HL-60 (cell line): ENCODE data around the gene SPTBN1.

Source experiments
- DNase-seq, 2 experiments: peaks; one replicate each; pipeline ENCODE4 v3.0.0-alpha.2; 2010 to 2020; ENCODE audit warnings: low read depth in 1 of 2, low spot score in 1 of 2
- H3K27ac ChIP-seq: fragments of 250-450 bp; sonication (Bioruptor Pico); replicated peaks from 2 replicates; pipeline ENCODE4 v1.5.1; 2020; ENCODE audit warnings: mild to moderate bottlenecking, moderate library complexity
- H3K27me3 ChIP-seq: fragments of 250-450 bp; sonication (Bioruptor Pico); 2 replicates; pipeline ENCODE4 v1.5.1; 2021; ENCODE audit warnings: mild to moderate bottlenecking, moderate library complexity; ENCODE audit not compliant: insufficient read depth, poor library complexity, severe bottlenecking
- H3K4me3 ChIP-seq: replicated peaks from 2 replicates; pipeline ENCODE4 v1.5.1; 2011; ENCODE audit warnings: mild to moderate bottlenecking, control low read depth, low read length; ENCODE audit not compliant: insufficient read depth
- CTCF ChIP-seq: IDR thresholded peaks from one replicate; pipeline ENCODE4 v1.5.1; 2011; ENCODE audit warnings: low read length, control low read depth, inconsistent platforms; ENCODE audit not compliant: insufficient read depth
- GABPA ChIP-seq: IDR thresholded peaks from 2 replicates; pipeline ENCODE4 v1.6.1; 2012; ENCODE audit warnings: low read depth
- POLR2AphosphoS5 ChIP-seq: IDR thresholded peaks from 2 replicates; pipeline ENCODE4 v1.6.1; 2012; ENCODE audit warnings: low read depth
- REST ChIP-seq: IDR thresholded peaks from 2 replicates; pipeline ENCODE4 v1.6.1; 2012; ENCODE audit warnings: low read depth; ENCODE audit not compliant: insufficient replicate concordance
- SPI1 ChIP-seq: IDR thresholded peaks from 2 replicates; pipeline ENCODE4 v1.6.1; 2012; ENCODE audit warnings: low read depth, mild to moderate bottlenecking, borderline replicate concordance

The SPTBN1 gene

GRCh38 chr2:54640834-54641540, 184.9 kb downstream of the SPTBN1 start:
- H3K4me3 ChIP-seq, result no peak overlapping the region
- H3K27ac ChIP-seq, result no peak overlapping the region
- H3K27me3 ChIP-seq, result no peaks in the 10 kb centered on the region
- no peak for TF ChIP-seq CTCF
- TF ChIP-seq GABPA, result no peak
- DNase-seq, result no peak

GRCh38 chr2:54641988-54642387, 185.9 kb downstream of the SPTBN1 start:
- TF ChIP-seq CTCF (no peak), GABPA (no peak), SPI1 (no peak), REST (no peak), POLR2AphosphoS5 (no peak)
- DNase-seq, result no peak
- Histone ChIP-seq H3K4me3 (no peak overlapping the region), H3K27me3 (no peaks in the 10 kb centered on the region), H3K27ac (no peak overlapping the region)

GRCh38 chr2:54642677-54643430, 186.7 kb downstream of the SPTBN1 start:
- no peak overlapping the region for H3K4me3 ChIP-seq
- no peaks in the 10 kb centered on the region for H3K27me3 ChIP-seq
- H3K27ac ChIP-seq, result no peak overlapping the region; the same call in 1 of the 2 replicates
- no peak for DNase-seq
- TF ChIP-seq CTCF, result no peak
- TF ChIP-seq SPI1, result no peak
- TF ChIP-seq GABPA, result no peak
- no peak for TF ChIP-seq POLR2AphosphoS5
- no peak for TF ChIP-seq REST
